ENCODE data around the gene TP53RK. TPM values are rescaled to one million over a fixed set of nuclear protein-coding genes. Genes with fewer than 3 reads are reported as not detected.

Gene TP53RK
- total RNA-seq, 2 donors from 2014 or later, result 4.6 to 6.8 TPM

DNA sequence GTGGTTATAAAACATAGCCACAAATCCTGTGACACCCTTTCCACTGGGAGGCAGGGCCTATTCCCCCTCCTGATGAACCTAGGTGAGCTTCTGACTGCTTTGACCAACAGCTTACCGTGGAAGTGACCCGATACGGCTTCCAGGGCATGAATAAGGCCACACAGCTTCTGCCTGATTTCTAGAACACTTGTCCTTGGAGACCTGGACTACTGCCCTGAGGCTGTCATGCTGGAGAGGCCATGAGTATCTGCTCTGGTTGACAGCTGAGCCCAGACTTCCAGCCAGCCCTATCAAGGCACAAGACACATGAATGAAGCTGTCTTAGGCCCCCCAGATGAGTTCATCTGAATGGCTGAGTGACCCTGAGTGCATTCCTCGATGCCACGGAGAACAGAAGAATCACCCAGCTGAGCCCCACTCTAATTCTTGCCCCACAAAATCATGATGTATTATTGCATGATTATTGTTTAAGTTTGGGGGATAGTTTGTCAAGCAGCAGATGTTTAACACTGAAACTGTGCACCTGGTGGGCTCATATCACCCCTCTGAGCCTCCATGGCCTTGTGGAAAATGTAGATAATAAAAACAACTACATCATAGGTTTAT is 16.6 kb downstream of the TP53RK start:
- Mint-ChIP-seq H3K4me1 (peaks cover 7% of the 10 kb centered on the region), H3K27ac (no peak overlapping the region), H3K27me3 (no peaks in the 10 kb centered on the region), H3K36me3 (ENCODE audit: low read depth) (peaks cover 5% of the 10 kb centered on the region), H3K4me3 (no peak overlapping the region)
- H3K9me3 ChIP-seq (ENCODE audit: control insufficient read depth, low read length, poor library complexity, severe bottlenecking), result peaks cover 5% of the 10 kb centered on the region
- no peak for ATAC-seq
- no peak for DNase-seq

DNA sequence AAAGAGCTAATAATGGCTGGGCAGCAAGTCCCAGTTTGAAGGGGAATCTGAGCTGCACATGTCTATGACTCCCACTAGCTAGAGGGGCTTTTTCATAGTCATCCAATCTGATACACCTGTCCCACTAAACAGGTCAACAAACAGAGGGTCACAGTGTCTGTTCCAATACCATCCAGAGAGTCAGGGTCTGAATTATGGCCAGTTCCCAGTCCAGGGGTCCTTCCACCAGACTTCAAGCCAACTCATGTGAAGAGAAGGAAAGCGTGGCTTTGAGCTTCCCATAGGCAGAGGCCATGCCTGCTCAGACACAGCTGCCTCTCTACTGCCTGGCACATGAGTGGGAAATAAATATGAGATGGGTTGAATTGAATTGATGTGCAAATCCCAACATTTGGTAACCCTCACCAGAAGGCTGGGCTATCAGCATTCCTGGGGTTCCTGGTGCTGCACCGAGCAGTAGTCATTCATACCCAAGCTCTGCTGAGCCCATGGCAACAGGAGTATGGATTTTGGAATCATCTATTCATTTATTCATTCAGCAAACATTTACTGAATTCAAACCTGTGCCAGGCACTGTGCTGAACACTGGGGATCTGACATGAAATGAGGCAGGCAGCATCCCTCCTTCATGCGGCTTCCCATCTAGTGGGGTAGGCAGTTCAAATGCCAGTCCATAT is 17.2 kb downstream of the TP53RK start:
- H3K27me3 Mint-ChIP-seq, result no peaks in the 10 kb centered on the region
- no peak overlapping the region for H3K27ac Mint-ChIP-seq
- H3K4me1 Mint-ChIP-seq, result peaks cover 7% of the 10 kb centered on the region
- H3K9me3 ChIP-seq (ENCODE audit: control insufficient read depth, low read length, poor library complexity, severe bottlenecking), result peaks cover 5% of the 10 kb centered on the region
- peaks cover 3% of the 10 kb centered on the region for H3K36me3 Mint-ChIP-seq (ENCODE audit: low read depth)
- DNase-seq (no peak), ATAC-seq (no peak)
- no peak overlapping the region for H3K4me3 Mint-ChIP-seq

- no peak for ATAC-seq
These were observed 18.4 kb downstream of the TP53RK start for GRCh38 chr20:46670585-46671584.

DNA sequence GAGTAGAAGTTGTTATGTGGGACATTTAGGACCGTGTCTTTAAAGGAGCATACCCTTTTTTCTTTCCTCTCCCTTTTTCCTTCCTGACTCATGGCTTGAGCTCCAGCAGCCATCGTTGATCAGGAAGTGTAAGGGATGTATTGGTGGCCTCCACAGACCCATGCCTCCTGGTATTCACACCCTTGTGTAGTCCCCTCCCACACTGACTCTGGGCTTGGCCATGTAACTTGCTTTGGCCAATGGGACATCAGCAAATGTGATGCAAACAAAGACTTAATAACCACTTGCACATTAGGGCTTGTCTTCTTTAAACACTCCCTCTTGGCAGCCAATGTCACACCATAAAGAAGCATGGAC is 19.0 kb downstream of the TP53RK start:
- ATAC-seq, result no peak
- Mint-ChIP-seq H3K27ac (no peak overlapping the region), H3K27me3 (no peaks in the 10 kb centered on the region), H3K4me1 (peaks cover 5% of the 10 kb centered on the region), H3K36me3 (ENCODE audit: low read depth) (peaks cover 3% of the 10 kb centered on the region), H3K4me3 (no peak overlapping the region)
- H3K9me3 ChIP-seq (ENCODE audit: control insufficient read depth, low read length, poor library complexity, severe bottlenecking), result peaks cover 5% of the 10 kb centered on the region
- DNase-seq, result no peak

More at GRCh38 chr20:46670585-46671584, 18.4 kb downstream of the TP53RK start:
- H3K9me3 ChIP-seq (ENCODE audit: control insufficient read depth, low read length, poor library complexity, severe bottlenecking), result peaks cover 5% of the 10 kb centered on the region
- no peak overlapping the region for H3K27ac Mint-ChIP-seq
- H3K27me3 Mint-ChIP-seq, result no peaks in the 10 kb centered on the region
- H3K36me3 Mint-ChIP-seq (ENCODE audit: low read depth), result peaks cover 3% of the 10 kb centered on the region
- H3K4me3 Mint-ChIP-seq, result no peak overlapping the region
- no peak for DNase-seq
- H3K4me1 Mint-ChIP-seq, result peaks cover 5% of the 10 kb centered on the region

GRCh38 chr20:46666818-46667515 is 22.3 kb downstream of the TP53RK start:
- no peak for ATAC-seq
- peaks cover 2% of the 10 kb centered on the region for H3K4me1 Mint-ChIP-seq

DNA sequence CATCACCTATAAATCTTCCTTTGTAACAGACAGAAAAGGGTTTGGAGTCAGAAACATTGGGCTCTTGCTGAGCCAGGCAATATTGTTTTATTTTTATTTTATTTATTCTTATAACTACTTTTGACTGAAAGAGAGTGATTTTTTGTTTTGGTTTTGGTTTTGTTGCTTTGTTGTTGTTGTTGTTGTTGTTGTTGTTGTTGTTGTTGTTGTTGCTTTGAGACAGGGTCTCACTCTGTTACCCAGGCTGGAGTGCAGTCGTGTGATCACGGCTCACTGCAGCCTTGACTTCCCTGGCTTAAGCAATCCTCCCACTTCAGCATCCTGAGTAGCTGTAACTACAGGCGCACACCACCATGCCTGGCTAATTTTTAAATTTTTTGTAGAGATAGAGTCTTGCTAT is 22.9 kb downstream of the TP53RK start:
- ATAC-seq (no peak), DNase-seq (no peak)
- Mint-ChIP-seq H3K4me3 (no peak overlapping the region), H3K36me3 (ENCODE audit: low read depth) (peaks cover 6% of the 10 kb centered on the region), H3K27me3 (no peaks in the 10 kb centered on the region), H3K27ac (no peak overlapping the region), H3K4me1 (peaks cover 2% of the 10 kb centered on the region)
- peaks cover 5% of the 10 kb centered on the region for H3K9me3 ChIP-seq (ENCODE audit: control insufficient read depth, low read length, poor library complexity, severe bottlenecking)

More at GRCh38 chr20:46666818-46667515, 22.3 kb downstream of the TP53RK start:
- no peak overlapping the region for H3K27ac Mint-ChIP-seq
- no peak overlapping the region for H3K4me3 Mint-ChIP-seq
- peaks cover 5% of the 10 kb centered on the region for H3K9me3 ChIP-seq (ENCODE audit: control insufficient read depth, low read length, poor library complexity, severe bottlenecking)
- peaks cover 5% of the 10 kb centered on the region for H3K36me3 Mint-ChIP-seq (ENCODE audit: low read depth)
- H3K27me3 Mint-ChIP-seq, result no peaks in the 10 kb centered on the region
- DNase-seq, result no peak

DNA sequence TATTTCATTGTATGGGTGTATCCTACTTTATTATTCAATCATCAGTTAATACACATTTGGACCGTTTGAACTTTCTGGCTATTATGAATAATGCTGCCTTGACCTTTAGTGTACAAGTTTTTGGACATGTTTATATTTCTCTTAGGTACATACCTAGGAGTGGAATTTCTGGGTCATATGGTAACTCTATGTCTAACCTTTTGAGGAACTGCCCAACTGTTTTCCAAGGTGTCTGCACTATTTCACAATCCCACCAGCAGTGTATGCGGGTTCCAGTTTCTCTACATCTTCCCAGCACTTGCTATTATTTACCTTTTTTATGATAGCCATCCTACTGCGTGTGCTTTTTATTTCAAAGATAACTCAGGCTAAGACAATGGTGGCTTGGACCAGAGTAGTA is 23.6 kb downstream of the TP53RK start:
- peaks cover 2% of the 10 kb centered on the region for H3K4me1 Mint-ChIP-seq

GRCh38 chr20:46663531-46663930 is 25.7 kb downstream of the TP53RK start:
- H3K4me1 Mint-ChIP-seq, result peaks cover 2% of the 10 kb centered on the region
- H3K27ac Mint-ChIP-seq, result no peak overlapping the region
- H3K9me3 ChIP-seq (ENCODE audit: control insufficient read depth, low read length, poor library complexity, severe bottlenecking), result no peaks in the 10 kb centered on the region
- ATAC-seq, result no peak
- H3K27me3 Mint-ChIP-seq, result no peaks in the 10 kb centered on the region
- H3K4me3 Mint-ChIP-seq, result no peak overlapping the region
- no peak for DNase-seq
- peaks cover 6% of the 10 kb centered on the region for H3K36me3 Mint-ChIP-seq (ENCODE audit: low read depth)

More for the DNA sequence above, 23.6 kb downstream of the TP53RK start:
- H3K9me3 ChIP-seq (ENCODE audit: control insufficient read depth, low read length, poor library complexity, severe bottlenecking), result peaks cover under 1% of the 10 kb centered on the region
- Mint-ChIP-seq H3K27me3 (no peaks in the 10 kb centered on the region), H3K27ac (no peak overlapping the region), H3K36me3 (ENCODE audit: low read depth) (peaks cover 6% of the 10 kb centered on the region), H3K4me3 (no peak overlapping the region)
- DNase-seq (no peak), ATAC-seq (no peak)

DNA sequence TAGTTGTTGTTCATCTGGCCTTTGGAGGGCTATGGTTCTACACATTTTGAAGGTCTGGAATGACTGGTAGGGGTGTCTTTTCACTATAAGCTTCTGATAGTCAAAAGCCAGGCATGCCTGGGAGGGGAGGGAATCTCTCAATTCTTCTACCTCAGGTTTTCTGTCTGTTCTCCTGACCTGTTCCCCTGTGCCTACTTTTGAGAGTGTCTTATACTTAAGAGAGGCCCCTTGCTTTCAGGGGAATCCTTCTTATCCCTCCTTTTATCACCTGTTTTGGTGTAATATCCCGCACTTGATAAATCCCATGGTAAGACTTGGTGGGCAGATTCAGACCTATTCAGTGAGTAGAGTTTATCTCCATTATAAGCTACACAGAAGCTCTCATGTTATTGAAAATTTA is 27.6 kb downstream of the TP53RK start:
- DNase-seq (no peak), ATAC-seq (no peak)
- Mint-ChIP-seq H3K27ac (no peak overlapping the region), H3K4me3 (no peak overlapping the region), H3K36me3 (ENCODE audit: low read depth) (peaks cover 4% of the 10 kb centered on the region), H3K4me1 (no peaks in the 10 kb centered on the region), H3K27me3 (no peaks in the 10 kb centered on the region)
- H3K9me3 ChIP-seq (ENCODE audit: control insufficient read depth, low read length, poor library complexity, severe bottlenecking), result no peaks in the 10 kb centered on the region

DNA sequence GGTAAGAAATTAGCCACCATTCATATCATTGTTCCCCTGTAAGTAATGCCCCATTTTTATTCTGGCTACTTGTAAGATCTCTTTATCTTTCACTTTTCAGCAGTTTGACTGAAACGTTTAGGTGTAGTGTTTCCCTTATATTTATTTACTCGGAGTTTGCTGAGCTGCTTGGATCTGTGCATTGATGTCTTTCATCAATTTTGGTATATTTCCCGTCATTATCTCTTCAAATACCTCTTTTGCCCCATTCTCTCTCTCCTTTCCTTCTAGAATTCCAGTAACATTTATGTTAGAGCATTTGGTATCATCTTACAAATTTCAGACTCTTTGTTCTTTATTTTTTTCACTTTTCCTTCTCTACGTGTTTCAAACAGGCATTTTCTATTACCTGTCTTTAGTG is 28.8 kb downstream of the TP53RK start:
- H3K9me3 ChIP-seq (ENCODE audit: control insufficient read depth, low read length, poor library complexity, severe bottlenecking), result no peaks in the 10 kb centered on the region
- Mint-ChIP-seq H3K36me3 (ENCODE audit: low read depth) (peaks cover 4% of the 10 kb centered on the region), H3K4me1 (no peaks in the 10 kb centered on the region), H3K27me3 (no peaks in the 10 kb centered on the region), H3K27ac (no peak overlapping the region), H3K4me3 (no peak overlapping the region)
- no peak for DNase-seq
- ATAC-seq, result no peak

DNA sequence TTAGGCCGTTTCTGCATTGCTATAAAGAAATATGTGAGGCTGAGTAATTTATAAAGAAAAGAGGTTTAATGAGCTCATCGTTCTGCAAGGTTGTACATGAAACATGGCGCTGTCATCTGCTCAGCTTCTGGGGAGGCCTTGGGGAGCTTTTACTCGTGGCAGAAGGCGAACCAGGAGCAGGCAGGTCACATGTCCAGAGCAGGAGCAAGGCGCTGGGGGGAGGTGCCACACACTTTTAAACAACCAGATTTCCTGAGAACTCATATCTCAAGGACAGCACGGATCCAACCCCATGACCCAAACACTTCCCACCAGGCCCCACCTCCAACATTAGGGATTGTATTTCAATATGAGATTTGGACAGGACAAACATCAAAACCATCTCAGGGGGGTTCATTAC is 31.6 kb downstream of the TP53RK start:
- no peak overlapping the region for H3K4me3 Mint-ChIP-seq
- DNase-seq (no peak), ATAC-seq (no peak)
- H3K27ac Mint-ChIP-seq, result no peak overlapping the region
- H3K36me3 Mint-ChIP-seq (ENCODE audit: low read depth), result peaks cover 4% of the 10 kb centered on the region
- H3K9me3 ChIP-seq (ENCODE audit: control insufficient read depth, low read length, poor library complexity, severe bottlenecking), result no peaks in the 10 kb centered on the region
- peaks cover 20% of the 10 kb centered on the region for H3K27me3 Mint-ChIP-seq
- H3K4me1 Mint-ChIP-seq, result no peaks in the 10 kb centered on the region

GRCh38 chr20:46657137-46657536 is 32.1 kb downstream of the TP53RK start:
- Mint-ChIP-seq H3K36me3 (ENCODE audit: low read depth) (peaks cover 4% of the 10 kb centered on the region), H3K4me3 (no peak overlapping the region), H3K27ac (no peak overlapping the region), H3K27me3 (peaks cover 22% of the 10 kb centered on the region), H3K4me1 (no peaks in the 10 kb centered on the region)
- no peak for ATAC-seq
- no peaks in the 10 kb centered on the region for H3K9me3 ChIP-seq (ENCODE audit: control insufficient read depth, low read length, poor library complexity, severe bottlenecking)
- DNase-seq, result no peak

DNA sequence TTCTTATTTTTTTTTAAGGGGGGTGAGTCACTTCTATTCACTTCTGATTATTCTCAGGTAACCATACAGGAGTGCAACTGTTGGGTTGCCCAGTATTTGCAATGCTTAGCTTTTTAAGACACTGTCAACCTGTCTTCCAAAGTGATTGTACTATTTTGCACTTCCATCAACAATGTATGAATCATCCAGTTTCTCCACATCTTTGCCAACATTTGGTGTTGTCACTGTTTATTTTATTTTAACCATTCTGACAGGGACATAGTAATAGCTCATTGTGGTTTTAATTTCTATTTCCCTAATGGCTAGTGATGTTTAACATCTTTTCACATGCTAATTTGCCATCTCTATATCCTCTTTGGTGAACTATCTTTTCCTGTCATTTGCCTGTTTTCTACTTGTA is 36.5 kb downstream of the TP53RK start:
- no peak overlapping the region for H3K27ac Mint-ChIP-seq
- DNase-seq (no peak), ATAC-seq (no peak)
- H3K36me3 Mint-ChIP-seq (ENCODE audit: low read depth), result peaks cover 8% of the 10 kb centered on the region
- H3K27me3 Mint-ChIP-seq, result peaks cover 49% of the 10 kb centered on the region
- H3K4me3 Mint-ChIP-seq, result no peak overlapping the region
- no peaks in the 10 kb centered on the region for H3K4me1 Mint-ChIP-seq
- no peaks in the 10 kb centered on the region for H3K9me3 ChIP-seq (ENCODE audit: control insufficient read depth, low read length, poor library complexity, severe bottlenecking)
